Breast epithelium (tissue), 3 donors: Measurements from ENCODE around the gene MBIP.

Experiments
- POLR2A ChIP-seq: fragments of 450-650 bp; IDR thresholded peaks from one replicate; pipeline ENCODE4 v1.6.1; 2016; ENCODE audit warnings: antibody characterized with exemption, mild to moderate bottlenecking, moderate library complexity
- POLR2AphosphoS5 ChIP-seq, 3 donors: sonication (generic); formaldehyde crosslinking; IDR thresholded peaks; one replicate each; pipeline ENCODE4 v1.6.1; 2017; ENCODE audit warnings: antibody characterized with exemption in 3 of 3
- TF ChIP-seq, protein P1 (sequence below), 3 donors: fragments of 450-650 bp; IDR thresholded peaks; one replicate each; pipeline ENCODE4 v1.5.1; 2016 to 2017; ENCODE audit warnings: antibody characterized with exemption in 3 of 3, mild to moderate bottlenecking in 3 of 3, moderate library complexity in 3 of 3

DNA sequence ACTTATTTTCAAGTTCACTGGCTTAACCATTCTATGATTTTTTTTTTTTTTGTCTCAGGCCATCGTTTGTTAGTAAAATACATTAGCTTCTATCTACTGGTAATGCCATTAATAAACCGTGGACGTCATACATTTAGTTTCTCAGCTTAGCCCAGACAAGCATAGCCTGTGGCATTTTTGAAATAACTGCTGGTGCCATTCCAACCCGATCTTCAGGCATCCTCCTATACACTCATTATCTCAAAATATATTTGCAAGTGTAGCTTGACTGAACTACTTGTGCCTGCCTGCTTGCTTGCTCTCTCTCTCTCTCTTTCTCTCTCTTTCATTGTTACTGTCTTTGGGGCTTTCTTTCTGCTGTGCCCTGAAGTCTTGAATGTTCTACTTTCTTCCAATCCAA, 12.7 kb upstream of the MBIP start:
- TF ChIP-seq, protein P1, sequence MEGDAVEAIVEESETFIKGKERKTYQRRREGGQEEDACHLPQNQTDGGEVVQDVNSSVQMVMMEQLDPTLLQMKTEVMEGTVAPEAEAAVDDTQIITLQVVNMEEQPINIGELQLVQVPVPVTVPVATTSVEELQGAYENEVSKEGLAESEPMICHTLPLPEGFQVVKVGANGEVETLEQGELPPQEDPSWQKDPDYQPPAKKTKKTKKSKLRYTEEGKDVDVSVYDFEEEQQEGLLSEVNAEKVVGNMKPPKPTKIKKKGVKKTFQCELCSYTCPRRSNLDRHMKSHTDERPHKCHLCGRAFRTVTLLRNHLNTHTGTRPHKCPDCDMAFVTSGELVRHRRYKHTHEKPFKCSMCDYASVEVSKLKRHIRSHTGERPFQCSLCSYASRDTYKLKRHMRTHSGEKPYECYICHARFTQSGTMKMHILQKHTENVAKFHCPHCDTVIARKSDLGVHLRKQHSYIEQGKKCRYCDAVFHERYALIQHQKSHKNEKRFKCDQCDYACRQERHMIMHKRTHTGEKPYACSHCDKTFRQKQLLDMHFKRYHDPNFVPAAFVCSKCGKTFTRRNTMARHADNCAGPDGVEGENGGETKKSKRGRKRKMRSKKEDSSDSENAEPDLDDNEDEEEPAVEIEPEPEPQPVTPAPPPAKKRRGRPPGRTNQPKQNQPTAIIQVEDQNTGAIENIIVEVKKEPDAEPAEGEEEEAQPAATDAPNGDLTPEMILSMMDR (IDR thresholded peaks at IDR 0.05): no peak
- no peak for TF ChIP-seq POLR2A
- no peak for TF ChIP-seq POLR2AphosphoS5 (IDR thresholded peaks at IDR 0.05)
